Measurements from ENCODE around the gene R3HDM2. TPM values are rescaled to one million over a fixed set of nuclear protein-coding genes. Genes with fewer than 3 reads are reported as not detected.

Gene R3HDM2
- total RNA-seq, 1 experiment from 2014 or later = 64.0 TPM

- Histone ChIP-seq H3K9me3 (ENCODE audit: low read depth, low read length, poor library complexity, severe bottlenecking) (no peaks in the 10 kb centered on the region), H3K27me3 (replicated peaks; ENCODE audit: insufficient read depth, low read depth, low read length, poor library complexity) (peaks cover 19% of the 10 kb centered on the region), H3K27ac (ENCODE audit: low read depth, low read length, poor library complexity, severe bottlenecking) (no peak overlapping the region), H3K4me3 (ENCODE audit: low read depth, low read length, poor library complexity, severe bottlenecking) (peak overlapping the region; percentile 56), H3K4me1 (ENCODE audit: insufficient read depth, low read length, poor library complexity, severe bottlenecking) (peaks cover 57% of the 10 kb centered on the region), H3K36me3 (ENCODE audit: insufficient read depth, low read length, poor library complexity, severe bottlenecking) (no peaks in the 10 kb centered on the region)
- BruUV-seq (replicated peaks) = no TSS peak
- TF ChIP-seq EZH2 (IDR thresholded peaks at IDR 0.05; ENCODE audit: borderline replicate concordance, low read depth, low read length, poor library complexity, severe bottlenecking) = no peak
- TF ChIP-seq, protein P1, sequence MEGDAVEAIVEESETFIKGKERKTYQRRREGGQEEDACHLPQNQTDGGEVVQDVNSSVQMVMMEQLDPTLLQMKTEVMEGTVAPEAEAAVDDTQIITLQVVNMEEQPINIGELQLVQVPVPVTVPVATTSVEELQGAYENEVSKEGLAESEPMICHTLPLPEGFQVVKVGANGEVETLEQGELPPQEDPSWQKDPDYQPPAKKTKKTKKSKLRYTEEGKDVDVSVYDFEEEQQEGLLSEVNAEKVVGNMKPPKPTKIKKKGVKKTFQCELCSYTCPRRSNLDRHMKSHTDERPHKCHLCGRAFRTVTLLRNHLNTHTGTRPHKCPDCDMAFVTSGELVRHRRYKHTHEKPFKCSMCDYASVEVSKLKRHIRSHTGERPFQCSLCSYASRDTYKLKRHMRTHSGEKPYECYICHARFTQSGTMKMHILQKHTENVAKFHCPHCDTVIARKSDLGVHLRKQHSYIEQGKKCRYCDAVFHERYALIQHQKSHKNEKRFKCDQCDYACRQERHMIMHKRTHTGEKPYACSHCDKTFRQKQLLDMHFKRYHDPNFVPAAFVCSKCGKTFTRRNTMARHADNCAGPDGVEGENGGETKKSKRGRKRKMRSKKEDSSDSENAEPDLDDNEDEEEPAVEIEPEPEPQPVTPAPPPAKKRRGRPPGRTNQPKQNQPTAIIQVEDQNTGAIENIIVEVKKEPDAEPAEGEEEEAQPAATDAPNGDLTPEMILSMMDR (conservative IDR thresholded peaks at IDR 0.05; ENCODE audit: low read depth, low read length) = no peak
- POLR2A ChIA-PET (ENCODE audit: low non-redundant PET) = no interaction called here
- no peak for DNase-seq (ENCODE audit: low spot score)
- intact Hi-C loops (cut with micrococcal nuclease; ENCODE audit: unreplicated experiment) = no loop called here
- CTCF ChIA-PET = interaction anchor here (1.0 to 1.2 kb wide), 3 partner anchors 21 to 25 kb away, joined by 4 to 6 read pairs (median 5); no protein-coding TSS in a partner anchor
Observed at GRCh38 chr12:57216921-57217879, 213.6 kb downstream of the R3HDM2 start.

- ChIA-PET POLR2A (ENCODE audit: low non-redundant PET) (no interaction called here), CTCF (interaction anchor here (1.1 kb wide), 1 partner anchor 26 kb away, joined by 7 read pairs; no protein-coding TSS in a partner anchor)
- peaks cover 52% of the 10 kb centered on the region for H3K4me1 ChIP-seq (ENCODE audit: insufficient read depth, low read length, poor library complexity, severe bottlenecking)
- TF ChIP-seq, protein P1 (conservative IDR thresholded peaks at IDR 0.05; ENCODE audit: low read depth, low read length) = no peak
- TF ChIP-seq EZH2 (IDR thresholded peaks at IDR 0.05; ENCODE audit: borderline replicate concordance, low read depth, low read length, poor library complexity, severe bottlenecking) = no peak
- no peaks in the 10 kb centered on the region for H3K36me3 ChIP-seq (ENCODE audit: insufficient read depth, low read length, poor library complexity, severe bottlenecking)
- no TSS peak for BruUV-seq (replicated peaks)
- DNase-seq (ENCODE audit: low spot score) = no peak
- H3K9me3 ChIP-seq (ENCODE audit: low read depth, low read length, poor library complexity, severe bottlenecking) = no peaks in the 10 kb centered on the region
- peaks cover 19% of the 10 kb centered on the region for H3K27me3 ChIP-seq (replicated peaks; ENCODE audit: insufficient read depth, low read depth, low read length, poor library complexity)
- H3K27ac ChIP-seq (ENCODE audit: low read depth, low read length, poor library complexity, severe bottlenecking) = no peak within 1 kb of the TSS
- H3K4me3 ChIP-seq (ENCODE audit: low read depth, low read length, poor library complexity, severe bottlenecking) = peak within 1 kb of the TSS; percentile 56
- intact Hi-C loops (cut with micrococcal nuclease; ENCODE audit: unreplicated experiment) = no loop called here
Observed at GRCh38 chr12:57216014-57216911, 214.6 kb downstream of the R3HDM2 start, which contains the start of gene NXPH4. TSS of gene NXPH4 (plus strand) at chr12:57216794. CDS start at chr12:57216970, 176 bp downstream.

DNA sequence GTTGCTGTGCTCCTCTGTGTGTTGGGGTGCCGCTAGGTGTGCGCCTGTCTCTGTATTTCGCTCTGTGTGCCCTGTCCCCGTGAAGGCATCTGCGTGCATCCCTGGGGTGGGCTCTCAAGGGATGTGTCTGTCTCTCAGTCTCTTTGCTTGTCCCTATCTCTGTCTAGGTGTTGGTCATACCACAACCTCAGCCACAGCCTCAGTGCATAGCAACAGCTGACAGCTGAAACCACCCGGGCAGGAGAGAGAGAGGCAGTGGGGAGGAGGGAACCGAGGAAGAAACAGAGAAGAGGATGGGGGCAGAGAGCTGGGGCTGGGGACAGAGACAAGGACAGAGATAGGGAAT lies 215.2 kb downstream of the R3HDM2 start:
- peaks cover 19% of the 10 kb centered on the region for H3K27me3 ChIP-seq (replicated peaks; ENCODE audit: insufficient read depth, low read depth, low read length, poor library complexity)
- no peaks in the 10 kb centered on the region for H3K9me3 ChIP-seq (ENCODE audit: low read depth, low read length, poor library complexity, severe bottlenecking)
- no peaks in the 10 kb centered on the region for H3K36me3 ChIP-seq (ENCODE audit: insufficient read depth, low read length, poor library complexity, severe bottlenecking)
- ChIA-PET CTCF (interaction anchor here (1.1 kb wide), 1 partner anchor 27 kb away, joined by 7 read pairs; no protein-coding TSS in a partner anchor), POLR2A (ENCODE audit: low non-redundant PET) (no interaction called here)
- intact Hi-C loops (cut with micrococcal nuclease; ENCODE audit: unreplicated experiment) = no loop called here
- no TSS peak for BruUV-seq (replicated peaks)
- no peak overlapping the region for H3K4me3 ChIP-seq (ENCODE audit: low read depth, low read length, poor library complexity, severe bottlenecking)
- H3K4me1 ChIP-seq (ENCODE audit: insufficient read depth, low read length, poor library complexity, severe bottlenecking) = peaks cover 51% of the 10 kb centered on the region
- TF ChIP-seq, protein P1 (conservative IDR thresholded peaks at IDR 0.05; ENCODE audit: low read depth, low read length) = no peak
- TF ChIP-seq EZH2 (IDR thresholded peaks at IDR 0.05; ENCODE audit: borderline replicate concordance, low read depth, low read length, poor library complexity, severe bottlenecking) = no peak
- no peak for DNase-seq (ENCODE audit: low spot score)
- H3K27ac ChIP-seq (ENCODE audit: low read depth, low read length, poor library complexity, severe bottlenecking) = no peak overlapping the region

Measured in A673 (cell line).